Caco-2 (cell line): Measurements from ENCODE around the gene FGF19. TPM values are rescaled to one million over a fixed set of nuclear protein-coding genes. Genes with fewer than 3 reads are reported as not detected.

ENCODE experiments used
- BruUV-seq: library from RNA; stranded (reverse); fragments of 400-500 nt; replicated peaks from 2 replicates; lab custom pipeline; 2021; lab: Mats Ljungman, UMichigan
- CTCF ChIA-PET: fragments of 300-600 bp; sonication (Branson Sonifier 250); formaldehyde crosslinking; loops from one replicate; lab custom pipeline; 2022; ENCODE audit warnings: antibody characterized with exemption; lab: Charles Lee
- POLR2A ChIA-PET: fragments of 300-600 bp; sonication (Branson Sonifier 250); formaldehyde crosslinking; loops from one replicate; lab custom pipeline; 2022; ENCODE audit warnings: antibody characterized with exemption; lab: Charles Lee
- DNase-seq, 2 experiments: peaks; one replicate each; pipeline versions ENCODE4 v3.0.0 to v3.0.0-alpha.2; 2020 to 2022
- H3K27me3 ChIP-seq: replicated peaks from 2 replicates; pipeline ENCODE4 v1.6.0; 2011; ENCODE audit warnings: low read length; ENCODE audit not compliant: control insufficient read depth, insufficient read depth
- H3K36me3 ChIP-seq: 2 replicates; pipeline ENCODE4 v1.5.1; 2011; ENCODE audit warnings: low read length; ENCODE audit not compliant: control insufficient read depth, insufficient read depth
- H3K4me1 ChIP-seq: fragments of 250-450 bp; sonication (Bioruptor Pico); 2 replicates; pipeline ENCODE4 v1.5.1; 2020; ENCODE audit warnings: mild to moderate bottlenecking
- H3K4me3 ChIP-seq: 2 replicates; pipeline ENCODE4 v1.5.1; 2011; ENCODE audit warnings: low read depth, mild to moderate bottlenecking, control low read depth, low read length
- H3K9me3 ChIP-seq: fragments of 250-450 bp; sonication (Bioruptor Pico); 2 replicates; pipeline ENCODE4 v1.5.1; 2020; ENCODE audit warnings: mild to moderate bottlenecking, moderate library complexity
- H3K27ac Mint-ChIP-seq: one replicate; pipeline ENCODE4 v1.8.0; 2022; ENCODE audit warnings: mixed read lengths; ENCODE audit not compliant: unreplicated experiment
- H3K27me3 Mint-ChIP-seq: one replicate; pipeline ENCODE4 v1.8.0; 2022; ENCODE audit warnings: mixed read lengths; ENCODE audit not compliant: insufficient read depth, unreplicated experiment
- H3K36me3 Mint-ChIP-seq: one replicate; pipeline ENCODE4 v1.8.0; 2022; ENCODE audit warnings: mild to moderate bottlenecking, mixed read lengths; ENCODE audit not compliant: insufficient read depth, unreplicated experiment
- H3K4me1 Mint-ChIP-seq: one replicate; pipeline ENCODE4 v1.8.0; 2022; ENCODE audit warnings: low read depth, mixed read lengths; ENCODE audit not compliant: unreplicated experiment
- H3K4me3 Mint-ChIP-seq: one replicate; pipeline ENCODE4 v1.8.0; 2022; ENCODE audit warnings: mild to moderate bottlenecking, moderate library complexity, mixed read lengths; ENCODE audit not compliant: unreplicated experiment
- H3K9me3 Mint-ChIP-seq: one replicate; pipeline ENCODE4 v1.8.0; 2022; ENCODE audit warnings: mixed read lengths; ENCODE audit not compliant: unreplicated experiment
- intact Hi-C: fragments of 100-400 bp; cut with micrococcal nuclease; formaldehyde crosslinking; loops from one replicate; pipeline ENCODE4 v1.10.0; 2022; ENCODE audit not compliant: unreplicated experiment
- total RNA-seq: library from RNA; stranded (reverse); gene quantifications from 2 replicates; pipeline ENCODE4 v1.2.3, GENCODE V29; 2022
- TF ChIP-seq, protein P1 (sequence below), 2 experiments: fragments of 200-600 bp in 1 of 2; IDR thresholded peaks; 1 replicate in 1 of 2; 2 replicates in 1 of 2; pipeline versions ENCODE4 v1.5.1 to v1.8.0; 2011 to 2022; ENCODE audit warnings: antibody characterized with exemption in 1 of 2, control low read depth in 1 of 2, inconsistent platforms in 1 of 2, low read depth in 1 of 2, low read length in 1 of 2, mild to moderate bottlenecking in 1 of 2, moderate library complexity in 1 of 2; ENCODE audit not compliant: insufficient read depth in 1 of 2, severe bottlenecking in 1 of 2, unreplicated experiment in 1 of 2

FGF19 gene
- total RNA-seq, 1 experiment from 2014 or later = 1.7 TPM

DNA sequence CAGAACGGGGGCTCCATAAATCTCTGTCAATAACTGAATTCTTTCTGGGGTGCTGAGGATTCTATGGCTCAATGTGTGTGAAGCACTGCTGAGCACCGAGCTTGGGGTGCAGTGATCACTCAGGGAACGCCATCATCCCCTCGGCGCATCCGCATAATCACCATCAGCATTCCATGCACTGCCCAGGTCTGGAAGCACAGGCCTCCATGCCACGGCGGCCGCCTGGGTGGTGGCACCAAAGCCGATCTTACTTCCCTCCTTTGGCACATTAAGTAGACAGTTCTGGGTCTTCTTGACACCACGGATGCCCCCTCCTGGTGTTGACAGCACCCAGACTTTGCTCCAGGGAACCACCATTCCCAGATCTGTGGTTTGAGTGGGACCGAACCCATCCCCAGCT, 44.2 kb downstream of the FGF19 start:
- ChIA-PET POLR2A (no interaction called here), CTCF (interaction anchor here (1.7 to 5.6 kb wide), 3 partner anchors 10 to 558 kb away, joined by 3 to 44 read pairs (median 7); partner anchors contain the start of gene LTO1)
- Histone ChIP-seq H3K4me1 (peaks cover 37% of the 10 kb centered on the region), H3K9me3 (no peaks in the 10 kb centered on the region), H3K36me3 (0 out of 2 replicates have a peak, but pooled peaks cover 1% of the 10 kb centered on the region), H3K27me3 (no peaks in the 10 kb centered on the region), H3K4me3 (no peak overlapping the region)
- no TSS peak for BruUV-seq
- H3K27ac Mint-ChIP-seq = peak overlapping the region; percentile 46
- peaks cover 33% of the 10 kb centered on the region for H3K4me1 Mint-ChIP-seq
- no peaks in the 10 kb centered on the region for H3K27me3 Mint-ChIP-seq
- no peaks in the 10 kb centered on the region for H3K9me3 Mint-ChIP-seq
- peaks cover 59% of the 10 kb centered on the region for H3K36me3 Mint-ChIP-seq
- no peak overlapping the region for H3K4me3 Mint-ChIP-seq
- peak in 1 of 2 experiments; percentile 36 for DNase-seq
- TF ChIP-seq, protein P1, sequence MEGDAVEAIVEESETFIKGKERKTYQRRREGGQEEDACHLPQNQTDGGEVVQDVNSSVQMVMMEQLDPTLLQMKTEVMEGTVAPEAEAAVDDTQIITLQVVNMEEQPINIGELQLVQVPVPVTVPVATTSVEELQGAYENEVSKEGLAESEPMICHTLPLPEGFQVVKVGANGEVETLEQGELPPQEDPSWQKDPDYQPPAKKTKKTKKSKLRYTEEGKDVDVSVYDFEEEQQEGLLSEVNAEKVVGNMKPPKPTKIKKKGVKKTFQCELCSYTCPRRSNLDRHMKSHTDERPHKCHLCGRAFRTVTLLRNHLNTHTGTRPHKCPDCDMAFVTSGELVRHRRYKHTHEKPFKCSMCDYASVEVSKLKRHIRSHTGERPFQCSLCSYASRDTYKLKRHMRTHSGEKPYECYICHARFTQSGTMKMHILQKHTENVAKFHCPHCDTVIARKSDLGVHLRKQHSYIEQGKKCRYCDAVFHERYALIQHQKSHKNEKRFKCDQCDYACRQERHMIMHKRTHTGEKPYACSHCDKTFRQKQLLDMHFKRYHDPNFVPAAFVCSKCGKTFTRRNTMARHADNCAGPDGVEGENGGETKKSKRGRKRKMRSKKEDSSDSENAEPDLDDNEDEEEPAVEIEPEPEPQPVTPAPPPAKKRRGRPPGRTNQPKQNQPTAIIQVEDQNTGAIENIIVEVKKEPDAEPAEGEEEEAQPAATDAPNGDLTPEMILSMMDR (IDR thresholded peaks at IDR 0.05; ENCODE audit: insufficient read depth in 1 of 2, low read depth in 1 of 2, low read length in 1 of 2, severe bottlenecking in 1 of 2, unreplicated experiment in 1 of 2) = no peak
- intact Hi-C loops = loop anchor here (5.0 kb wide), 2 partner anchors 217 to 557 kb away; no protein-coding TSS in a partner anchor

DNA sequence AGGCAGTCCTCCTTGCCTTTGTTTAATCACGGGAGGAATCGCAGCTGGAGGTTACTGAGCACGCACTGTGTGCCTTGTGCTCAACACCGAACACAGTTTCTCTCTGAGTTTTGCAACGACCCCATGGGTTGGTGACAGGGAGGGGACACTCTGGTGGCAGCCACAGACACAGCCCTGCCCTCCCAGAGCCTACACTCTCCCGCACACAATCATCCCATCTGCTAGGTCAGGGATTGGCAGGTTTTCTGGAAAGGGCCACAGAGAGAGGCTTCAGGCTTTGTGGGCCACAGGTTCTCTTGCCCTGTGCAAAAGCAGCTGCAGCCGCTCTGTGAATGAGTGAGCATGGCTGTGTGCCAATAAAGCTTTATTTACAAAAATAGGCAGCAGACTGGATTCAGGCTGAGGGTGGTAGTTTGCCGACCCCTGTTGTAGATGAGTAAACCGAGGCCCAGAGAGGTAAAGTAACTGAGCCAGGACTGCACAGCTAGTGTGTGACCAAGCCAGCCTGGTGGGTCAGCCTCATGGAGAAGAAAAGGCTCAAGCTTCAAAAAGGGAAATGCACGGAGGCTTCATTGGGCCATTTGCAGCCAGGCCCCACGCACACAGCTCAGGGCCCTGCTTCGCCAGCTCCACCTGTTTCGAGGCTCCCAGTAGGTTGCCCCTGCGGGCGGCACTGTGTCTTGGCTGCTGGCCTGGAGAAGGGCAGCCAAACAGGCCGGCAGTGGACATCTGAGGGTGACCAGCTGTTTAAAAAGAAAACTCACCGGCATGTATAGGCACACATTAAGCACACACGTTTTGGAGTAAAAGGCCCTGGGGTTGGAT, 45.0 kb downstream of the FGF19 start:
- intact Hi-C loops = loop anchor here (1.0 to 5.0 kb wide), 3 partner anchors 11 to 557 kb away; no protein-coding TSS in a partner anchor
- POLR2A ChIA-PET = interaction anchor here (0.6 to 1.3 kb wide), 5 partner anchors 10 to 981 kb away, joined by 3 to 8 read pairs (median 5); partner anchors contain the start of gene LTO1
- Histone ChIP-seq H3K27me3 (no peaks in the 10 kb centered on the region), H3K4me1 (peaks cover 42% of the 10 kb centered on the region), H3K9me3 (no peaks in the 10 kb centered on the region), H3K36me3 (0 out of 2 replicates have a peak, but pooled peaks cover 1% of the 10 kb centered on the region), H3K4me3 (no peak overlapping the region)
- Mint-ChIP-seq H3K4me1 (peaks cover 35% of the 10 kb centered on the region), H3K36me3 (peaks cover 60% of the 10 kb centered on the region), H3K4me3 (no peak overlapping the region), H3K27ac (peak overlapping the region; percentile 14), H3K27me3 (no peaks in the 10 kb centered on the region), H3K9me3 (no peaks in the 10 kb centered on the region)
- BruUV-seq = TSS peak; percentile 21
- TF ChIP-seq, protein P1 (IDR thresholded peaks at IDR 0.05; ENCODE audit: insufficient read depth in 1 of 2, low read depth in 1 of 2, low read length in 1 of 2, severe bottlenecking in 1 of 2, unreplicated experiment in 1 of 2) = no peak
- CTCF ChIA-PET = interaction anchor here (1.2 to 5.6 kb wide), 4 partner anchors 11 to 557 kb away, joined by 3 to 44 read pairs (median 5); partner anchors contain the start of gene LTO1
- peak in 1 of 2 experiments; percentile 29 for DNase-seq
